C4-2B (cell line): Measurements from ENCODE around the gene NDST4.

ENCODE experiments used
- ZFX ChIP-seq: fragments of 450-650 bp; IDR thresholded peaks from 2 replicates; pipeline ENCODE4 v1.6.1; 2017
- TF ChIP-seq, protein P1 (sequence below): fragments of 450-650 bp; conservative IDR thresholded peaks from 2 replicates; pipeline ENCODE4 v1.5.1; 2017; ENCODE audit warnings: mild to moderate bottlenecking

DNA sequence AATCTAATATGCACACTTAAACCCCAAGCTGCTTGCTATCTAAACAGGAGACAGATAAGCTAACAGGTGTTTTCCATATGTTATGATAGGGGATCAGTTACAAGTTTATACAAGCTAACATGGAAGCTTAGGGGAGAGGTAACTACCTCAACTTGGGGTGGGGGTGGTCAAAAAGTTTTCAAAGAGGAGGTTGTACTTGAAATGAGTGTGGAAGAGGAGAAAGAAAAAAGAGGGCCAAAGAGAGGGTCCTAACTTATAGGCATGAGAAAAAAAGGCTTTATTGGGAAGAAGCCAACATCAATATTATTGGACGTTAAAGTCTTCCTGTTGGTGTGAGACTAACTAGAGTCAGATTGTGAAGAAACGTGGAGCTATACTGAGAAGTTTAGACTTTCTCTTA is 205.9 kb downstream of the NDST4 start:
- TF ChIP-seq, protein P1, sequence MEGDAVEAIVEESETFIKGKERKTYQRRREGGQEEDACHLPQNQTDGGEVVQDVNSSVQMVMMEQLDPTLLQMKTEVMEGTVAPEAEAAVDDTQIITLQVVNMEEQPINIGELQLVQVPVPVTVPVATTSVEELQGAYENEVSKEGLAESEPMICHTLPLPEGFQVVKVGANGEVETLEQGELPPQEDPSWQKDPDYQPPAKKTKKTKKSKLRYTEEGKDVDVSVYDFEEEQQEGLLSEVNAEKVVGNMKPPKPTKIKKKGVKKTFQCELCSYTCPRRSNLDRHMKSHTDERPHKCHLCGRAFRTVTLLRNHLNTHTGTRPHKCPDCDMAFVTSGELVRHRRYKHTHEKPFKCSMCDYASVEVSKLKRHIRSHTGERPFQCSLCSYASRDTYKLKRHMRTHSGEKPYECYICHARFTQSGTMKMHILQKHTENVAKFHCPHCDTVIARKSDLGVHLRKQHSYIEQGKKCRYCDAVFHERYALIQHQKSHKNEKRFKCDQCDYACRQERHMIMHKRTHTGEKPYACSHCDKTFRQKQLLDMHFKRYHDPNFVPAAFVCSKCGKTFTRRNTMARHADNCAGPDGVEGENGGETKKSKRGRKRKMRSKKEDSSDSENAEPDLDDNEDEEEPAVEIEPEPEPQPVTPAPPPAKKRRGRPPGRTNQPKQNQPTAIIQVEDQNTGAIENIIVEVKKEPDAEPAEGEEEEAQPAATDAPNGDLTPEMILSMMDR, result no peak
- TF ChIP-seq ZFX, result no peak
